Ovary (tissue), 9 donors: ENCODE data around the gene DAP3. TPM values are rescaled to one million over a fixed set of nuclear protein-coding genes. Genes with fewer than 3 reads are reported as not detected.
"Not testable (repeated sequence)": the region's sequence is repeated elsewhere in the genome, so short reads cannot be mapped to it uniquely, and the experiment has no call there.

Experiments used
- DNase-seq, 5 donors: peaks; one replicate each; pipeline ENCODE4 v3.0.0-alpha.2; 2019 to 2020
- H3K27ac ChIP-seq, 2 donors: fragments of 200-600 bp; one replicate each; pipeline versions ENCODE4 v1.5.1 to v1.8.0; 2019 to 2022
- H3K27me3 ChIP-seq: fragments of 200-600 bp; one replicate; pipeline ENCODE4 v1.8.0; 2022
- H3K36me3 ChIP-seq: fragments of 200-600 bp; sonication (generic); one replicate; pipeline ENCODE4 v1.5.1; 2019
- H3K4me1 ChIP-seq: one replicate; pipeline ENCODE4 v1.8.1; 2013; ENCODE audit warnings: mild to moderate bottlenecking, moderate library complexity; ENCODE audit not compliant: insufficient read depth
- H3K4me3 ChIP-seq: fragments of 200-600 bp; sonication (generic); one replicate; pipeline ENCODE4 v1.5.1; 2017
- H3K9me3 ChIP-seq, 2 donors: fragments of 200-600 bp in 1 of 2; sonication (generic) in 1 of 2; one replicate each; pipeline versions ENCODE4 v1.5.1 to v1.8.1; 2013 to 2019; ENCODE audit warnings: mild to moderate bottlenecking in 1 of 2, moderate library complexity in 1 of 2
- CTCF ChIP-seq, 3 donors: fragments of 450-650 bp in 2 of 3; fragments of 200-600 bp in 1 of 3; IDR thresholded peaks; one replicate each; pipeline versions ENCODE4 v1.5.1 to v1.8.0; 2016 to 2022; ENCODE audit warnings: antibody characterized with exemption in 3 of 3, mild to moderate bottlenecking in 1 of 3
- EP300 ChIP-seq: sonication (generic); formaldehyde crosslinking; IDR thresholded peaks from one replicate; pipeline ENCODE4 v1.6.1; 2017; ENCODE audit warnings: antibody characterized with exemption
- POLR2A ChIP-seq: fragments of 450-650 bp; IDR thresholded peaks from one replicate; pipeline ENCODE4 v1.6.1; 2017; ENCODE audit warnings: antibody characterized with exemption, mild to moderate bottlenecking, moderate library complexity
- WGBS, 3 donors: extraction: QIAGEN DNeasy Blood & Tissue Kit in 1 of 3; methylation state at CpG; one replicate each; pipeline versions ENCODE4 v1.1.5 to v1.1.7; 2013 to 2017; 5-methylcytosine and 5-hydroxymethylcytosine counted together
- intact Hi-C, 4 donors: fragments of 100-400 bp; cut with DNase I; formaldehyde crosslinking; loops; one replicate each; pipeline versions ENCODE4 v1.11.0 to v1.15.1; 2022 to 2023
- polyA plus RNA-seq, 2 donors: library from polyadenylated mRNA; stranded (reverse); fragments of 200-250 nt in 1 of 2; fragments of 350-450 nt in 1 of 2; fragmentation: Illumina TruSeq in 1 of 2; extraction: RNeasy Lipid Tissue Mini Kit (QIAGEN cat#74804) in 1 of 2; gene quantifications; one replicate each; pipeline ENCODE4 v1.2.3, GENCODE V29; 2013 to 2014
- total RNA-seq, 7 donors: library from RNA; depleted of rRNA in 2 of 7; stranded (reverse); fragments of >200 nt in 2 of 7; fragmentation: NEBNext Ultra II Directional in 3 of 7; extraction: Animal tissue kit (Norgen Biotek cat#: 25700) in 3 of 7; gene quantifications; one replicate each; pipeline versions ENCODE4 v1.1.0 to v1.2.4, GENCODE V29; 2016 to 2023
- donor health status: DM: no; HTN: no; CAD: no; lungs with moderate emphysema.
- donor health status: DM: no; HTN: no; CAD: no.
- donor health status: Bipolar disorder and iron deficiency.
- donor health status: DM: yes; HTN: yes; CAD: no.
- donor health status: DM: no; HTN: no; CAD: no.
- donor health status: DM: yes; HTN: yes; CAD: no.

Gene DAP3
- total and polyA plus RNA-seq, 9 donors: 43.7 to 140 (median 61.4) TPM

- 93 to 96% (median 94%) methylated on average over 4 of the region's 4 CpGs for WGBS, 3 donors
- Histone ChIP-seq H3K4me3 (no peak overlapping the region), H3K36me3 (no peaks in the 10 kb centered on the region), H3K4me1 (no peaks in the 10 kb centered on the region), H3K27me3 (no peaks in the 10 kb centered on the region), H3K9me3 (no peaks in the 10 kb centered on the region), H3K27ac (no peak overlapping the region)
- DNase-seq: no peak
- intact Hi-C loops: no loop called here
- TF ChIP-seq CTCF (IDR thresholded peaks at IDR 0.05) (no peak), EP300 (no peak), POLR2A (no peak)
Measured at GRCh38 chr1:155759966-155760630, 71.2 kb downstream of the DAP3 start.

- TF ChIP-seq EP300 (no peak), CTCF (IDR thresholded peaks at IDR 0.05) (no peak), POLR2A (no peak)
- Histone ChIP-seq H3K27me3 (no peaks in the 10 kb centered on the region), H3K4me3 (no peak overlapping the region), H3K27ac (no peak overlapping the region), H3K36me3 (no peaks in the 10 kb centered on the region), H3K9me3 (no peaks in the 10 kb centered on the region), H3K4me1 (no peaks in the 10 kb centered on the region)
- DNase-seq: no peak
- intact Hi-C loops: no loop called here
- WGBS, 3 donors: 88 to 95% (median 94%) methylated on average over 2 of the region's 2 CpGs
Measured at GRCh38 chr1:155760751-155761475, 72.0 kb downstream of the DAP3 start.

GRCh38 chr1:155761736-155762405 is 73.0 kb downstream of the DAP3 start:
- no peak for DNase-seq

GRCh38 chr1:155763090-155763815 is 74.4 kb downstream of the DAP3 start:
- peak in 1 of 5 donors; percentile 41 for DNase-seq
- H3K9me3 ChIP-seq, H3K4me1 ChIP-seq, H3K36me3 ChIP-seq, H3K4me3 ChIP-seq, H3K27ac ChIP-seq, H3K27me3 ChIP-seq, intact Hi-C loops: not testable (repeated sequence)
- 86 to 93% (median 87%) methylated on average over 6 of the region's 6 CpGs for WGBS, 3 donors

More at GRCh38 chr1:155761736-155762405, 73.0 kb downstream of the DAP3 start:
- no peaks in the 10 kb centered on the region for H3K9me3 ChIP-seq
- H3K4me1 ChIP-seq: no peaks in the 10 kb centered on the region
- WGBS, 3 donors: 90 to 94% (median 91%) methylated on average over 11 of the region's 11 CpGs
- no peaks in the 10 kb centered on the region for H3K27me3 ChIP-seq
- TF ChIP-seq CTCF (IDR thresholded peaks at IDR 0.05): no peak
- TF ChIP-seq EP300: no peak
- TF ChIP-seq POLR2A: no peak
- no peak overlapping the region for H3K4me3 ChIP-seq
- intact Hi-C loops: no loop called here
- no peak overlapping the region for H3K27ac ChIP-seq
- H3K36me3 ChIP-seq: no peaks in the 10 kb centered on the region

- WGBS, 3 donors: 93 to 95% (median 95%) methylated on average over 7 of the region's 7 CpGs
- H3K27me3 ChIP-seq, H3K4me1 ChIP-seq, H3K9me3 ChIP-seq, H3K4me3 ChIP-seq, H3K36me3 ChIP-seq, DNase-seq, intact Hi-C loops, H3K27ac ChIP-seq: not testable (repeated sequence)
Measured at GRCh38 chr1:155763989-155764388, 75.1 kb downstream of the DAP3 start.

GRCh38 chr1:155767399-155767989 is 78.6 kb downstream of the DAP3 start:
- H3K4me1 ChIP-seq, H3K9me3 ChIP-seq, H3K4me3 ChIP-seq, intact Hi-C loops, H3K36me3 ChIP-seq, DNase-seq, H3K27ac ChIP-seq, H3K27me3 ChIP-seq: not testable (repeated sequence)
- 78 to 90% (median 90%) methylated on average over 3 to 5 of the region's 5 CpGs for WGBS, 3 donors
